NCI-H1105 (cell line): ENCODE measurements around the gene KLHL41.
"Not testable (repeated sequence)": the region's sequence is repeated elsewhere in the genome, so short reads cannot be mapped to it uniquely, and the experiment has no call there.

Source experiments
- DNase-seq: peaks from one replicate; lab custom pipeline; 2025; lab: John Stamatoyannopoulos, UW

The KLHL41 gene

DNA sequence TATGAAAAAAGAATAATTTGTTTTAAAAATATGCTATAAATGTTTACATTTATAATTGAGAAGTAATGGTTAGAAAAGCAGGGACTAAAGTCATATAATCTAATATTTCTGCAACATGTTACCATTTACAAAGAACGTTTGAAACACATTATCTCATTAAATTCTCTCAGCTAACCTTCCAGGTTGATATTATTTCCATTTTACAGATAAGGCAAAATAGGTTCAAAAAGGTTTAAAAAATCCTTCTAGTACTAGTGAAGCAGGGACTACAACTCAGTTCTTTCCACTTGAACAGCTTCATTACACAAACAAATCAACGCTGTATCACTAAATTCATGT is 63.3 kb downstream of the KLHL41 start:
- DNase-seq: no peak

- peak; percentile 82 for DNase-seq
Measured at GRCh38 chr2:169573160-169573973, 63.9 kb downstream of the KLHL41 start, which contains the start of gene FASTKD1. FASTKD1 (minus strand) TSS chr2:169573865; CDS start chr2:169572029, 1,836 bp downstream.

DNA sequence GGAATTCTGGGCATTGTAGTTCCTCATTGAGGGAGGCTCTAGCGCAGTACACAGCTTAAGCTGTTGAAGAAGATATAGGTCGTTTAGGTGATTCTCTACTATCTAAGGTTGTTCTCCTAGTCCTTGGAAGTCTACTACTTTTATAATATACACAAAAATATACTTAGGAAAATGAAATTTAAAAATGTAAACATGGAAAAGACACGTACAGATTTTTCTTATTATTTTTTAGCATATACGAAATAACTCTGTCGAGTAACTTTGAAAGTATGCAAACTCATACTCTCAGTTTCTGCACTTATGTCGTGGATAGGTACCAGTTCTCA is 64.4 kb downstream of the KLHL41 start:
- no peak for DNase-seq

DNA sequence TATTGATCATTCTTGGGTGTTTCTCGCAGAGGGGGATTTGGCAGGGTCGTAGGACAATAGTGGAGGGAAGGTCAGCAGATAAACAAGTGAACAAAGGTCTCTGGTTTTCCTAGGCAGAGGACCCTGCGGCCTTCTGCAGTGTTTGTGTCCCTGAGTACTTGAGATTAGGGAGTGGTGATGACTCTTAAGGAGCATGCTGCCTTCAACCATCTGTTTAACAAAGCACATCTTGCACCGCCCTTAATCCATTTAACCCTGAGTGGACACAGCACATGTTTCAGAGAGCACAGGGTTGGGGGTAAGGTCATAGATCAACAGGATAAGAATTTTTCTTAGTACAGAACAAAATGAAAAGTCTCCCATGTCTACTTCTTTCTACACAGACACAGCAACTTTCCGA is 65.0 kb downstream of the KLHL41 start:
- DNase-seq: not testable (repeated sequence)

DNA sequence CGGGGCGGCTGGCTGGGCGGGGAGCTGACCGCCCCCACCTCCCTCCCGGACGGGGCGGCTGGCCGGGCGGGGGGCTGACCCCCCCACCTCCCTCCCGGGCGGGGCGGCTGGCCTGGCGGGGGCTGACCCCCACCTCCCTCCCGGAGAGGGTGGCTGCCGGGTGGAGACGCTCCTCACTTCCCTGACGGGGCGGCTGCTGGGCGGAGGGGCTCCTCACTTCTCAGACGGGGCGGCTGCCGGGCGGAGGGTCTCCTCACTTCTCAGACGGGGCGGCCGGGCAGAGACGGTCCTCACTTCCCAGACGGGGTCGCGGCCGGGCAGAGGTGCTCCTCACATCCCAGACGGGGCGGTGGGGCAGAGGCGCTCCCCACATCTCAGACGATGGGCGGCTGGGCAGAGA is 65.8 kb downstream of the KLHL41 start:
- not testable (repeated sequence) for DNase-seq
